ENCODE measurements around the gene CHMP2A. TPM values are rescaled to one million over a fixed set of nuclear protein-coding genes. Genes with fewer than 3 reads are reported as not detected.
"Not testable (repeated sequence)": the region's sequence is repeated elsewhere in the genome, so short reads cannot be mapped to it uniquely, and the experiment has no call there.

The CHMP2A gene
- total RNA-seq: 115 TPM
- long read RNA-seq, transcript CHMP2A-208 (6 exons, 885 nt): minor isoform, 7 of 61 reads
- long read RNA-seq, transcript CHMP2A-201 (6 exons, 913 nt): major isoform, 48 of 61 reads
- long read RNA-seq, partial matches to known transcripts: 2 of 61 reads
- long read RNA-seq, other reads (novel, unspliced or antisense): 2 of 61 reads

GRCh38 chr19:58554494-58555368 is at the start of gene CHMP2A:
Gene CHMP2A, minus strand, starts transcription at chr19:58555105. Its CDS starts 893 bp downstream, at chr19:58554212.
- ATAC-seq (ENCODE audit: poor library complexity): peak; percentile 60
- intact Hi-C loops (cut with DNase I): no loop called here
- peak; percentile 99 for DNase-seq

- ATAC-seq (ENCODE audit: poor library complexity) (no peak), DNase-seq (no peak)
Observed at GRCh38 chr19:58586133-58586765, 31.3 kb upstream of the CHMP2A start.

DNA sequence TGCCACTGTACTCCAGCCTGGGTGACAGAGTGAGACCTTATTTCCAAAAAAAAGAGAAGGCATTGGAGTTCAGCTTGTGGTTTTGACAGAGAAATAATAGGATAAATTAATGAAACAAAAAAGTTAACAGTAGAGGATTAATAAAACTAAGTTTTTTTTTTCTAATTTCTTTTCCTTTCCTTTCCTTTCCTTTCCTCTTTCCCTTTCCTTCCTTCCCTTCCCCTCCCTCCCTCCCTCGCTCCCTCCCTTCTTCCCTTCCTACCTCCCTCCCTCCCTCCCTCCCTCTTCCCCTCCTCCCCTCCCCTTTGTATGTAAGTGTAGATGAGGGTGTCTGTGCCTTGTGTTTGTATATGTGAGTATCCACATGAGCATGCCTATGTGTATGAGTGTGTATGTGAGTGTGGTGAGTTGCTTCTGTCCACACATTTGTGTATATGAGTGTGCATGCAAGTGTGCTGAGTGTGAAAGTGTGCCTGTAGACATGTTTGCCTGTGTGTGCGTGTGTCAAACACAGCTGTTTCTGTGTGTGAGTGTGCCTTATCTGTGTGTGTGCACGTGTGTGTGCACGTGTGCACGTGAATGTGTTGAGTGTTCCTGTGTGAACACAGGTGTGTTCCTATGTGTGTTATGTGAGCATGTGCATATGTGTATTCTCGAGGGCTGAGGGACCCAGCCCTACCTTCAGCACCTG is 30.7 kb upstream of the CHMP2A start:
- intact Hi-C loops (cut with DNase I): no loop called here
- DNase-seq: no peak
- ATAC-seq (ENCODE audit: poor library complexity): no peak

More at GRCh38 chr19:58586133-58586765, 31.3 kb upstream of the CHMP2A start:
- intact Hi-C loops (cut with DNase I): no loop called here

DNA sequence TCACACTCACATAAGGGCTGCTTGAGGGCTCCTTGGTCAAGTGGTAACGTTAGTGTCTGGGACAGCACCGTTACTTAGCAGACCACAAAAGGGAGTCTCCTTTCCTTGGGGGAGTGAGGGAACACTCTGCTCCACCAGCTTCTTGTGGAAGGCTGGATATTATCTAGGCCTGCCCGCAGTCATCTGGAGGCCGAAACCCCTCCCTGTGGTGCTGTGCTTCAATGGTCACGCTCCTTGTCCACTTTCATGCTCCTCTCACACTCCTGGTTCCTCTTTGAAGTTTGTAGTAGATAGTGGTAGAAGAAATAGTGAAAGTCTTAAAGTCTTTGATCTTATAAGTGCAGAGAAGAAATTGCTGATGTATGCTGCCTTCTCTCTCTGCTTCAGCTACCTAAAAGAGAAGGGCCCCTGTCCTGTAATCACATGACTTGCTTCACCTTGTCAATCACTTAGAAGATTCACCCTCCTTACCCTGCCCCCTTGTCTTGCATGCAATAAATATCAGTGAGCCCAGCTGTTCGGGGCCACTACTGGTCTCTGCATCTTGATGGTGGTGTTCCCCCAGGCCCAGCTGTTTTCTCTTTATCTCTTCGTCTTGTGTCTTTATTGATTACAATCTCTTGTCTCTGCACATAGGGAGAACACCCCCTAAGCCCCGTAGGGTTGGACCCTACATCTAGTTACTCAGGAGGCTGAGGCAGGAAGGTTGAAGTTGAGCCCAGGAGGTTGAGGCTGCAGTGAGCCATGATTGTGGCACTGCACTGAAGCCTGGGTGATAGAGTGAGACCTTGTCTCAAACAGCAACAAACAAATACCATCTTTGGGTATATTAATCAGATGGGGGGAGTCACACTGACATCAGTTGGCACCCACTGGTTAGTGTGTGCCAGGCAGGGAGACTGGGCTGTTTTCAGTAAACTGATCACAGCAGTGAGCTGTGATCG is 29.9 kb upstream of the CHMP2A start:
- DNase-seq: no peak
- intact Hi-C loops (cut with DNase I): no loop called here
- no peak for ATAC-seq (ENCODE audit: poor library complexity)

GRCh38 chr19:58582985-58583384 is 28.1 kb upstream of the CHMP2A start:
- intact Hi-C loops (cut with DNase I): no loop called here
- DNase-seq: no peak

GRCh38 chr19:58581227-58582141 is 26.6 kb upstream of the CHMP2A start:
- ATAC-seq (ENCODE audit: poor library complexity) (peak; percentile 94), DNase-seq (peak; percentile 93)
- intact Hi-C loops (cut with DNase I): no loop called here

More at GRCh38 chr19:58582985-58583384, 28.1 kb upstream of the CHMP2A start:
- no peak for ATAC-seq (ENCODE audit: poor library complexity)

DNA sequence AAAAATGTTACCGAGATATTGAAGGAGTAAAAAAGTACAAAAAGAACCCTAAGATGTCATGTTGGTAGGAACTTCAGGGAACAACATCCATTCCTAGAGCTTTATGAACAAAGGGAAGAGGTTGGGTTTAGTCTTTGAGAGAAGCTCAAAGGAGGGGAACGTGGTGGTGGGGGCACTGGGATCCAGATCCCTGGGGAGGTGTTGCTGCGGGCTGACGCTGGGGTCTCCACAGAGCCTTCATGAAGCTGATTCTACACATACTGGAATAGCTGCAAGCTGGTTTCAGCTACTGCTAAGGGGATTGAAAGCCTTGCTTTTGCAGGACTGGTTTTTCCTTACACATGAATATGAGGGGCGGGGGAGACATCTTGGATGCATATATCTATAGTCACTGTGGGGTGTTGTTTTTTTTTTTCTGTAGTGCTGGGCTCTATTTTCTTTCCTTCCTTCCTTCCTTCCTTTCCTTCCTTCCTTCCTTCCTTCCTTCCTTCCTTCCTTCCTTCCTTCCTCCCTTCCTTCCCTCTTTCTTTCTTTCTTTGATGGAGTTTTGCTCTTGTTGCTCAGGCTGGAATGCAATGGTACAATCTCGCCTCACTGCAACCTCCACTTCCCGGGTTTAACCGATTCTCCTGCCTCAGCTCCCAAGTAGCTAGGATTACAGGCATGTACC is 24.7 kb upstream of the CHMP2A start:
- intact Hi-C loops (cut with DNase I): no loop called here
- DNase-seq (no peak), ATAC-seq (ENCODE audit: poor library complexity) (no peak)

DNA sequence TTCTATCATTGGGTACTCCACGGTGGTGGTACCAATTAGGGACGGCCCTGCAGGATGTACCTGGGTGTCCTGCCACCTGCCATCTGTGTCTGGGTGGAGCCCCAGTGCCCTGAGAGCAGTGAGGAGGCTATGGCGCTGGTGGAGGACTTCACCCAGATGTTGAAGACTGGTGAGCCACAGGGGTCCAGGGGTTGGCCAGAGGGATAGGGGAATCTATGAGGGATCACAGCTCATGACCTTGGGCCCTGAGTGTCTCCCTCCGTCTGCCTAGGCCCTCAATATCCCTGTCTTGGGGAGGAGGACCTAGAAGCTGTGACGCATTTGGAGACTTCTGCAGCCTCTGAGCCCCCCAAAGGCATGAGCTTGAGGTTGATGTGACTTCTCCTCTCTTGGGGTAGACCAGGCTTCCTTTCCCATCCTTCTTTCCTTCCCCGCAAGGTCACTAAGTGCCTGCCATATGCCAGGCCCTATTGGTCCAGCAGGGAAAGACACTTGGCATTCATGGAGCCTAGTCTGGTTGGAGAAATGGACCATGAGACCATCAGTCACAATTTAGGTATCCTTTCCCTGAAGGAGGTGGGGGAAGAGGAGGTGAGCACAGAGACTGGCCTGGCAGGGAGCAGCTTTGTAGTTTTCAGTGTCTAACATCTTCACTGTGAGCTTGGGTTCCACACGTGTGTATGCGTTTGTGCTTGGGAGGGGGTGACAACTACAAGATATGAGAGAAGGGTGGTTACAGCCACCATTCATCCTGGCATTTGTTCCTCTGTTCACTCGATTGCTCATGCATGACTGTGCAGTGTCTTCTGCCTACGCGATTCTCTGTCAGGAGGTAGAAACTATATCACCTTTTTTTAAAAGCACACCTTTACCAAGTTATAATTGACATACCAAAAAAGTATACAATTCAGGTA is 23.4 kb upstream of the CHMP2A start:
- DNase-seq (no peak), ATAC-seq (ENCODE audit: poor library complexity) (no peak)
- intact Hi-C loops (cut with DNase I): no loop called here

- DNase-seq; ATAC-seq (ENCODE audit: poor library complexity); intact Hi-C loops (cut with DNase I): not testable (repeated sequence)
Observed at GRCh38 chr19:58577581-58577980, 22.7 kb upstream of the CHMP2A start.

- intact Hi-C loops (cut with DNase I): no loop called here
- DNase-seq (peak; percentile 95), ATAC-seq (ENCODE audit: poor library complexity) (peak; percentile 77)
Observed at GRCh38 chr19:58575183-58576041, 20.5 kb upstream of the CHMP2A start.

- DNase-seq: no peak
- intact Hi-C loops (cut with DNase I): no loop called here
- no peak for ATAC-seq (ENCODE audit: poor library complexity)
Observed at GRCh38 chr19:58573658-58574164, 18.8 kb upstream of the CHMP2A start.

DNA sequence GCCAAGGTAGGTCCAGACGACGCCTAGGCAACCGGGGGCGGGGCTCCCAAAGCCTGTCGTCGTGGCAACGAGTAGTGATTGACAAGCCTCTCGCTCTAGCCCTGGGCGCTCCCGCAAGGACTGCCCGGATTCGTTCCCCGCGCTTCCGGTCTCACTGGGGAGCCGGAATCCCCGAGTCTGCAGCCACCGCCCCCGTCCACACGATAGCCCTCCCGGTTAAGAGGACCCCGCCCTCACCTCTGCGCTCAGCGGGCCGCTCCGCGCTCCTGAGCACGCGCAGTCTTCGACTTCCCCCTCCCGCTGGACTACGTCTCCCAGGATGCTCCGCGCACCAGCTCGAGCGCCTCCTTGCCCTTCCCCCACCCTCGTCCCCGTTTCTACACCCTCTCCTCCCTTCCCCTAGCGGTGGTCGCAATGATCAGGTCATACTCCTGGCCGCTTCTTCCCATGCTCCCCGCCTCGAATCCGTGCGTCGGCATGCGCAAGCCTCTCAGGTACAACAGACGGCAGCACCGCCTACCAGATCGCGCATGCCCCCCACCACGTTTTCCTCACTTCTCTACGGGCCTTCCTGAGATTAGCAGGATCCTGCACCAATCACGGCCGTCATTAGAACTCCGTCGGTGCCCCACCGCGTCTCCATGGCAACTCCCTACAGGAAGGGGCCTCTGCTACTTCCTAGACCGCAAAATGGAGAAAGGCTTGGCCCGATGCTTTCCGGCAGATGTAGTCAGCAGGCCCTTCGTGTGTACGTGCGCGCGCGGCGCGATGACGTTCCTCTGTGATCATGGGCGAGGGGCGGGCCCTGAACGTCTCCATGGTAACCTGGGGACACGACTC is 18.1 kb upstream of the CHMP2A start, which contains the start of gene MZF1:
TSS of gene MZF1 (minus strand) at position 518 of the 840 bp plus-strand sequence. CDS start 1,946 bp downstream, outside the sequence.
- peak; percentile 100 for DNase-seq
- intact Hi-C loops (cut with DNase I): no loop called here
- peak; percentile 76 for ATAC-seq (ENCODE audit: poor library complexity)

- DNase-seq (no peak), ATAC-seq (ENCODE audit: poor library complexity) (no peak)
- intact Hi-C loops (cut with DNase I): no loop called here
Observed at GRCh38 chr19:58572026-58572817, 17.3 kb upstream of the CHMP2A start.

Data from Right ventricle myocardium superior (tissue), 1 donor.